ENCODE results near the gene LCN2. TPM values are rescaled to one million over a fixed set of nuclear protein-coding genes. Genes with fewer than 3 reads are reported as not detected.

LCN2 gene
- total RNA-seq, 3 donors from 2014 or later (not counting 1 experiment from before 2014, with no cell fraction given): 0.82 to 0.99 TPM; not detected in 1

DNA sequence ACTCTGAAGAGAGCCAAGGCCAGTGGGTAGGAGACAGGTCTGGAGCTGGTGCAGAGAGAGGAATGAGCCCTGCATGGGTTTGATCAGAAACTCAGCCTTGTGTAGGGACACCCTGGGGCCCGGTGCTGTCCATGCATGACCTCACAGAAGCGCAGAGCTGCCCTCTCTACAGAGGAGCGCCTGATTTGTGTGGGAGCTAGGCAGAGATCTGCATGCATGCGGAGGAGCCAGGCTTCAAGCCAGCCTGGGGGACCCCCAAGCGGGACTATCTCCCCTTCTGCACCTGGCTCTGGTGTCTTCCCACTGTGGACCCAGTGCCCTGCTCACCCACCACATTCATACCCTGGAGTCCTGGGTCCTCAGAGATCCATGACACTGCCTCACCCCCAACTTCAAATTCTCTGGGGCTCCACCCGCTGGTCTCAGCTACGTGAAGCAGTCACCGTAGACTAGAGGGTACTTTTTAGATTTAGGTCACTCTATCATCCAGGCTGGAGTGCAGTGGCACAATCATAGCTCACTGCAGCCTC lies 2.6 kb upstream of the LCN2 start:
- no peak for ATAC-seq
- intact Hi-C loops (cut with micrococcal nuclease): no loop called here
- Histone ChIP-seq H3K36me3 (ENCODE audit: control insufficient read depth, insufficient read depth, low read length) (no peaks in the 10 kb centered on the region), H3K27ac (ENCODE audit: low read length) (no peak overlapping the region), H3K4me1 (ENCODE audit: control insufficient read depth, insufficient read depth, low read length) (no peaks in the 10 kb centered on the region), H3K27me3 (ENCODE audit: control insufficient read depth, insufficient read depth, low read length) (no peaks in the 10 kb centered on the region), H3K4me3 (ENCODE audit: low read length) (no peak overlapping the region), H3K9me3 (ENCODE audit: control insufficient read depth, insufficient read depth, low read length) (no peaks in the 10 kb centered on the region)
- H3K9me3 Mint-ChIP-seq: no peaks in the 10 kb centered on the region
- H3K27me3 Mint-ChIP-seq (ENCODE audit: low read depth in 2 of 2): no peaks in the 10 kb centered on the region
- no peak for DNase-seq
- TF ChIP-seq CTCF (IDR thresholded peaks at IDR 0.05): no peak
- no peaks in the 10 kb centered on the region for H3K36me3 Mint-ChIP-seq
- no peak overlapping the region for H3K4me3 Mint-ChIP-seq
- 93% methylated on average over 8 of the region's 8 CpGs for WGBS (ENCODE audit: insufficient coverage)
- no peak overlapping the region for H3K27ac Mint-ChIP-seq
- H3K4me1 Mint-ChIP-seq: peaks cover 0 to 6% of the 10 kb centered on the region in 2 donors

GRCh38 chr9:128148509-128149000 lies 698 bp upstream of the LCN2 start:
- Histone ChIP-seq H3K36me3 (ENCODE audit: control insufficient read depth, insufficient read depth, low read length) (no peaks in the 10 kb centered on the region), H3K27me3 (ENCODE audit: control insufficient read depth, insufficient read depth, low read length) (no peaks in the 10 kb centered on the region), H3K27ac (ENCODE audit: low read length) (no peak overlapping the region), H3K4me1 (ENCODE audit: control insufficient read depth, insufficient read depth, low read length) (no peaks in the 10 kb centered on the region), H3K9me3 (ENCODE audit: control insufficient read depth, insufficient read depth, low read length) (no peaks in the 10 kb centered on the region), H3K4me3 (ENCODE audit: low read length) (no peak overlapping the region)
- intact Hi-C loops (cut with micrococcal nuclease): no loop called here
- H3K4me3 Mint-ChIP-seq: no peak overlapping the region
- WGBS (ENCODE audit: insufficient coverage): 94% methylated on average over 5 of the region's 5 CpGs
- ATAC-seq (no peak), DNase-seq (no peak)
- no peak overlapping the region for H3K27ac Mint-ChIP-seq
- peaks cover 0 to 6% of the 10 kb centered on the region in 2 donors for H3K4me1 Mint-ChIP-seq
- H3K36me3 Mint-ChIP-seq: no peaks in the 10 kb centered on the region
- H3K9me3 Mint-ChIP-seq: no peaks in the 10 kb centered on the region
- H3K27me3 Mint-ChIP-seq (ENCODE audit: low read depth in 2 of 2): no peaks in the 10 kb centered on the region
- TF ChIP-seq CTCF (IDR thresholded peaks at IDR 0.05): no peak

GRCh38 chr9:128149951-128150593 lies 819 bp downstream of the LCN2 start:
- peaks cover 0 to 6% of the 10 kb centered on the region in 2 donors for H3K4me1 Mint-ChIP-seq
- TF ChIP-seq CTCF (IDR thresholded peaks at IDR 0.05): no peak
- 52% methylated on average over 11 of the region's 11 CpGs for WGBS (ENCODE audit: insufficient coverage)
- no peak overlapping the region for H3K4me3 Mint-ChIP-seq
- no peaks in the 10 kb centered on the region for H3K27me3 Mint-ChIP-seq (ENCODE audit: low read depth in 2 of 2)
- H3K9me3 ChIP-seq (ENCODE audit: control insufficient read depth, insufficient read depth, low read length): no peaks in the 10 kb centered on the region
- DNase-seq: no peak
- no peaks in the 10 kb centered on the region for H3K27me3 ChIP-seq (ENCODE audit: control insufficient read depth, insufficient read depth, low read length)
- ATAC-seq: no peak
- no peaks in the 10 kb centered on the region for H3K36me3 ChIP-seq (ENCODE audit: control insufficient read depth, insufficient read depth, low read length)
- intact Hi-C loops (cut with micrococcal nuclease): no loop called here
- H3K4me3 ChIP-seq (ENCODE audit: low read length): no peak overlapping the region
- no peaks in the 10 kb centered on the region for H3K9me3 Mint-ChIP-seq
- no peak overlapping the region for H3K27ac Mint-ChIP-seq
- no peak overlapping the region for H3K27ac ChIP-seq (ENCODE audit: low read length)
- H3K36me3 Mint-ChIP-seq: no peaks in the 10 kb centered on the region
- H3K4me1 ChIP-seq (ENCODE audit: control insufficient read depth, insufficient read depth, low read length): no peaks in the 10 kb centered on the region

Measured in natural killer cell (primary cell).